Breast epithelium (tissue), 3 donors: Measurements from ENCODE around the gene IMPA2.
"Not testable (repeated sequence)": the region's sequence is repeated elsewhere in the genome, so short reads cannot be mapped to it uniquely, and the experiment has no call there.

Experiments
- CTCF ChIP-seq, 3 donors: fragments of 450-650 bp; IDR thresholded peaks; one replicate each; pipeline ENCODE4 v1.5.1; 2016 to 2017; ENCODE audit warnings: antibody characterized with exemption in 3 of 3, mild to moderate bottlenecking in 3 of 3, moderate library complexity in 3 of 3
- POLR2A ChIP-seq: fragments of 450-650 bp; IDR thresholded peaks from one replicate; pipeline ENCODE4 v1.6.1; 2016; ENCODE audit warnings: antibody characterized with exemption, mild to moderate bottlenecking, moderate library complexity

GRCh38 chr18:12077994-12078393 is 96.7 kb downstream of the IMPA2 start:
- not testable (repeated sequence) for TF ChIP-seq CTCF (IDR thresholded peaks at IDR 0.05); POLR2A
